DOHH2 (cell line): ENCODE measurements around the gene CNKSR2.

Experiments used
- H3F3A ChIP-seq: fragments of 200-600 bp; sonication (generic), shearing (Covaris generic); 2 replicates; pipeline ENCODE4 v1.6.0; 2016; ENCODE audit warnings: antibody characterized with exemption, mild to moderate bottlenecking; ENCODE audit not compliant: control insufficient read depth, insufficient read depth
- H3K27ac ChIP-seq: fragments of 200-600 bp; sonication (generic); 2 replicates; pipeline ENCODE4 v1.5.1; 2014; ENCODE audit warnings: low read depth, mild to moderate bottlenecking, low read length, moderate library complexity
- H3K27me3 ChIP-seq: fragments of 200-600 bp; sonication (generic); 2 replicates; pipeline ENCODE4 v1.6.1; 2014; ENCODE audit warnings: mild to moderate bottlenecking, low read length, mixed read lengths; ENCODE audit not compliant: control insufficient read depth
- H3K36me3 ChIP-seq: fragments of 200-600 bp; sonication (generic); 2 replicates; pipeline ENCODE4 v1.6.1; 2014; ENCODE audit warnings: mild to moderate bottlenecking, low read length, moderate library complexity, mixed read lengths; ENCODE audit not compliant: control insufficient read depth
- H3K4me1 ChIP-seq: fragments of 200-600 bp; sonication (generic); 2 replicates; pipeline ENCODE4 v1.6.1; 2014; ENCODE audit warnings: mild to moderate bottlenecking, low read length, mixed read lengths; ENCODE audit not compliant: control insufficient read depth
- H3K4me2 ChIP-seq: fragments of 200-600 bp; sonication (generic); 2 replicates; pipeline ENCODE4 v1.6.0; 2014; ENCODE audit warnings: mild to moderate bottlenecking, low read length, moderate library complexity
- H3K4me3 ChIP-seq: fragments of 200-600 bp; sonication (generic); 2 replicates; pipeline ENCODE4 v1.5.1; 2014; ENCODE audit warnings: mild to moderate bottlenecking, low read length, mixed read lengths
- H3K79me2 ChIP-seq: fragments of 200-600 bp; sonication (generic); 2 replicates; pipeline ENCODE4 v1.6.1; 2014; ENCODE audit warnings: mild to moderate bottlenecking, low read length, mixed read lengths; ENCODE audit not compliant: control insufficient read depth
- H3K9me2 ChIP-seq: fragments of 200-600 bp; sonication (generic); replicated peaks from 2 replicates; pipeline ENCODE4 v1.6.1; 2014; ENCODE audit warnings: mild to moderate bottlenecking, low read length, mixed read lengths; ENCODE audit not compliant: control insufficient read depth
- H3K9me3 ChIP-seq: fragments of 200-600 bp; sonication (generic); 2 replicates; pipeline ENCODE4 v1.6.1; 2014; ENCODE audit warnings: antibody characterized with exemption, low read length, mixed read lengths; ENCODE audit not compliant: control insufficient read depth, insufficient read depth
- H4K20me1 ChIP-seq: fragments of 200-600 bp; sonication (generic); 2 replicates; pipeline ENCODE4 v1.6.0; 2014; ENCODE audit warnings: low read depth, mild to moderate bottlenecking, antibody characterized with exemption, low read length, moderate library complexity; ENCODE audit not compliant: control insufficient read depth, insufficient read depth
- EZH2phosphoT487 ChIP-seq: fragments of 200-600 bp; sonication (generic); IDR thresholded peaks from 2 replicates; pipeline ENCODE4 v1.6.1; 2017; ENCODE audit warnings: borderline replicate concordance, mild to moderate bottlenecking, antibody characterized with exemption, low read length, moderate library complexity, mixed read lengths
- TF ChIP-seq, protein P1 (sequence below): fragments of 200-600 bp; sonication (generic); IDR thresholded peaks from one replicate; pipeline ENCODE4 v1.5.1; 2014; ENCODE audit warnings: antibody characterized with exemption, mild to moderate bottlenecking, low read depth, low read length; ENCODE audit not compliant: poor library complexity, severe bottlenecking

Gene CNKSR2

DNA sequence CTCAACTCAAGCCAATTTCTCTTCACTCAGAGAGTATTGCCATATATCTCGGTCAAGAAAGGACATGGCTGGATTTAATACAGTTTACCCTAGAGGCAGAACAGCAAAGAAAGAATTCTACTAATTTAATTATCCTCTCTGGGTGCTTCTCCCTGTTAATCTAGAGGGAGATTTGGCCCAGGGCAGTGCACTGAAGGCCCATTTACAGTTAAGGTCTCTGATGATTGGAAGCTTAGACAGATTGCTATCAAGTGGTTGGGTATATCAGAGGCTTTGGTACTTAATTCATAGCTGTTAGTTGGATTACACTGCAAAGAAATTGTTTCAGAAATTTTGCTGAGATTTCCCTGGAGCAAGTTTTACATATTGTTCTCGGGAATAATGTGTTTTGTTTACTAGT lies 4.6 kb upstream of the CNKSR2 start:
- no peaks in the 10 kb centered on the region for H3K4me1 ChIP-seq
- no peaks in the 10 kb centered on the region for H3K9me2 ChIP-seq
- H3K4me3 ChIP-seq: no peak overlapping the region
- H3K27ac ChIP-seq: no peak overlapping the region
- H3F3A ChIP-seq: no peaks in the 10 kb centered on the region
- no peaks in the 10 kb centered on the region for H4K20me1 ChIP-seq
- H3K79me2 ChIP-seq: no peaks in the 10 kb centered on the region
- TF ChIP-seq EZH2phosphoT487: no peak
- TF ChIP-seq, protein P1, sequence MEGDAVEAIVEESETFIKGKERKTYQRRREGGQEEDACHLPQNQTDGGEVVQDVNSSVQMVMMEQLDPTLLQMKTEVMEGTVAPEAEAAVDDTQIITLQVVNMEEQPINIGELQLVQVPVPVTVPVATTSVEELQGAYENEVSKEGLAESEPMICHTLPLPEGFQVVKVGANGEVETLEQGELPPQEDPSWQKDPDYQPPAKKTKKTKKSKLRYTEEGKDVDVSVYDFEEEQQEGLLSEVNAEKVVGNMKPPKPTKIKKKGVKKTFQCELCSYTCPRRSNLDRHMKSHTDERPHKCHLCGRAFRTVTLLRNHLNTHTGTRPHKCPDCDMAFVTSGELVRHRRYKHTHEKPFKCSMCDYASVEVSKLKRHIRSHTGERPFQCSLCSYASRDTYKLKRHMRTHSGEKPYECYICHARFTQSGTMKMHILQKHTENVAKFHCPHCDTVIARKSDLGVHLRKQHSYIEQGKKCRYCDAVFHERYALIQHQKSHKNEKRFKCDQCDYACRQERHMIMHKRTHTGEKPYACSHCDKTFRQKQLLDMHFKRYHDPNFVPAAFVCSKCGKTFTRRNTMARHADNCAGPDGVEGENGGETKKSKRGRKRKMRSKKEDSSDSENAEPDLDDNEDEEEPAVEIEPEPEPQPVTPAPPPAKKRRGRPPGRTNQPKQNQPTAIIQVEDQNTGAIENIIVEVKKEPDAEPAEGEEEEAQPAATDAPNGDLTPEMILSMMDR: no peak
- no peaks in the 10 kb centered on the region for H3K36me3 ChIP-seq
- no peak overlapping the region for H3K4me2 ChIP-seq
- no peaks in the 10 kb centered on the region for H3K27me3 ChIP-seq
- no peaks in the 10 kb centered on the region for H3K9me3 ChIP-seq

DNA sequence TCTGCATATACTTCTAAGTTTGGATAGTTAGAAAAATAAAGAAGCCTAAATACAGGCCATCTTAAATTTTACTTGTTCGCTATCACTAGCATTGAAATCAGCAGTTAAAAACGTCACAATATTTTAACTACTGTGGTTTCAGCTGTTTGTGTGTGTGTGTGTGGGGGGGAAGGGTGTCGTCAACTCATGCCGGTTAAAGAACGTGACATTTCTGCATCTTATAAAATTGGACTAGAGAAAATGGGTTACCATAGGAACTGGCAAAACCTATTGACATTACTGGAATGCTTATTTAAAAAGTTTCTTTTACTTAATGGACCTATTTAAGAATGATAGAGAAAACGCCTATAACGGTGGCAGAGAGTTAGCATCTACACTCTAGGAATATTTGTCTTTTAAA lies 1.2 kb upstream of the CNKSR2 start:
- Histone ChIP-seq H3K4me2 (no peak overlapping the region), H3K27me3 (no peaks in the 10 kb centered on the region), H3K4me1 (no peaks in the 10 kb centered on the region), H3K9me2 (no peaks in the 10 kb centered on the region), H3K9me3 (no peaks in the 10 kb centered on the region), H3K27ac (no peak overlapping the region), H4K20me1 (no peaks in the 10 kb centered on the region), H3F3A (no peaks in the 10 kb centered on the region), H3K79me2 (no peaks in the 10 kb centered on the region), H3K36me3 (no peaks in the 10 kb centered on the region), H3K4me3 (no peak overlapping the region)
- no peak for TF ChIP-seq EZH2phosphoT487
- TF ChIP-seq, protein P1: no peak

DNA sequence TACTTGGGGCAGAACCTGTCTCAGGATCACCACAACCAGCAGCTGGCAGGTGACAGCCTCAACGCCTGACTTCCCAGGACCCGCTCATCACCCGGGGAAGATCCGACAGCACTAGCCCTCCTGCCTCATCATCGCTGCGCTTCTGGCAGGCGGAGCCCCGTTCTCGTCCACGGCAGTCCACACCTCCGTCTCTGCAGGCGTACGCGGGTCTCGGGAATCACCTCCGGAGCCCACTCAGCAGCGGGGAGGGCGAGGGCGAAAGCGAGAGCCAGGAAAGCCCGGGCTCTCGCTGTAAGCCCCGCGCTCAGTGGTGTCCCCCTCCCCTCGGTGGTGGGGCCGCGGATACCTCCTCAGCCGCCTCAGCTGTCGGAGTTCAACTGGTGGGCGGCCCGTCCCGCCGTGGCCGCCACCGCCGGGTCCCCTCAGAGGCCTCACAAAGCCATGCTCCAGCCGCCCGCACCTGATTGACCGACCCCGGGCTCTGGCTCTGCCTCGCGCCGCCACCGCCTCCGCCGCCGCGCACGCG lies 518 bp upstream of the CNKSR2 start:
- no peaks in the 10 kb centered on the region for H3K27me3 ChIP-seq
- H3K27ac ChIP-seq: no peak overlapping the region
- TF ChIP-seq, protein P1: no peak
- no peak for TF ChIP-seq EZH2phosphoT487
- H4K20me1 ChIP-seq: no peaks in the 10 kb centered on the region
- no peaks in the 10 kb centered on the region for H3K9me2 ChIP-seq
- no peaks in the 10 kb centered on the region for H3K79me2 ChIP-seq
- H3K9me3 ChIP-seq: no peaks in the 10 kb centered on the region
- no peak overlapping the region for H3K4me2 ChIP-seq
- no peaks in the 10 kb centered on the region for H3K4me1 ChIP-seq
- H3K36me3 ChIP-seq: no peaks in the 10 kb centered on the region
- H3K4me3 ChIP-seq: no peak overlapping the region
- no peaks in the 10 kb centered on the region for H3F3A ChIP-seq
